Mesendoderm (in vitro differentiated cells): ENCODE measurements around the gene DCAF7.

Experiments
- DNase-seq: peaks from one replicate; pipeline ENCODE4 v3.0.0; 2013
- H2AK5ac ChIP-seq: 2 replicates; pipeline ENCODE4 v1.6.1; 2013; ENCODE audit warnings: low read length, inconsistent platforms
- H2BK120ac ChIP-seq: 2 replicates; pipeline ENCODE4 v1.6.1; 2013; ENCODE audit warnings: low read depth, mild to moderate bottlenecking, low read length, moderate library complexity, mixed read lengths
- H2BK15ac ChIP-seq: replicated peaks from 2 replicates; pipeline ENCODE4 v1.6.1; 2013; ENCODE audit warnings: low read depth, mild to moderate bottlenecking, moderate library complexity
- H2BK5ac ChIP-seq: 2 replicates; pipeline ENCODE4 v1.6.1; 2013; ENCODE audit warnings: low read length, inconsistent platforms
- H3K18ac ChIP-seq: 2 replicates; pipeline ENCODE4 v1.6.1; 2013; ENCODE audit warnings: mild to moderate bottlenecking, low read length, mixed read lengths
- H3K23ac ChIP-seq: one replicate; pipeline ENCODE4 v1.6.1; 2013; ENCODE audit warnings: low read length
- H3K27ac ChIP-seq: 2 replicates; pipeline ENCODE4 v1.5.1; 2013; ENCODE audit warnings: low read depth, mild to moderate bottlenecking, inconsistent platforms, low read length, moderate library complexity
- H3K27me3 ChIP-seq: 2 replicates; pipeline ENCODE4 v1.6.1; 2013; ENCODE audit warnings: low read length, control low read depth, mild to moderate bottlenecking, inconsistent platforms; ENCODE audit not compliant: insufficient read depth, poor library complexity
- H3K36me3 ChIP-seq: 2 replicates; pipeline ENCODE4 v1.6.1; 2013; ENCODE audit warnings: low read length, inconsistent platforms; ENCODE audit not compliant: control insufficient read depth, insufficient read depth
- H3K4ac ChIP-seq: one replicate; pipeline ENCODE4 v1.6.1; 2013; ENCODE audit warnings: low read depth, mild to moderate bottlenecking, low read length, moderate library complexity
- H3K4me1 ChIP-seq: 2 replicates; pipeline ENCODE4 v1.6.1; 2013; ENCODE audit warnings: low read depth, low read length, inconsistent platforms; ENCODE audit not compliant: control insufficient read depth
- H3K4me2 ChIP-seq: 2 replicates; pipeline ENCODE4 v1.6.1; 2013; ENCODE audit warnings: low read length
- H3K4me3 ChIP-seq: 2 replicates; pipeline ENCODE4 v1.5.1; 2013; ENCODE audit warnings: mild to moderate bottlenecking, low read length
- H3K56ac ChIP-seq: one replicate; pipeline ENCODE4 v1.6.1; 2013; ENCODE audit warnings: low read length
- H3K79me1 ChIP-seq: 2 replicates; pipeline ENCODE4 v1.6.1; 2013; ENCODE audit warnings: low read length, inconsistent platforms
- H3K79me2 ChIP-seq: 2 replicates; pipeline ENCODE4 v1.6.1; 2013; ENCODE audit warnings: mild to moderate bottlenecking, low read length; ENCODE audit not compliant: control insufficient read depth, insufficient read depth
- H3K9ac ChIP-seq: 2 replicates; pipeline ENCODE4 v1.6.1; 2013; ENCODE audit warnings: low read length, inconsistent platforms
- H4K5ac ChIP-seq: one replicate; pipeline ENCODE4 v1.6.1; 2013; ENCODE audit warnings: low read length
- H4K8ac ChIP-seq: one replicate; pipeline ENCODE4 v1.6.1; 2013; ENCODE audit warnings: low read depth, mild to moderate bottlenecking, control low read depth, low read length, moderate library complexity
- WGBS: extraction: QIAGEN DNeasy Blood & Tissue Kit; methylation state at CpG from one replicate; pipeline ENCODE4 v1.1.7; 2013; ENCODE audit warnings: low lambda C conversion rate, missing lambda C conversion rate; ENCODE audit not compliant: insufficient coverage; ENCODE audit errors: extremely low coverage; 5-methylcytosine and 5-hydroxymethylcytosine counted together

Gene DCAF7

DNA sequence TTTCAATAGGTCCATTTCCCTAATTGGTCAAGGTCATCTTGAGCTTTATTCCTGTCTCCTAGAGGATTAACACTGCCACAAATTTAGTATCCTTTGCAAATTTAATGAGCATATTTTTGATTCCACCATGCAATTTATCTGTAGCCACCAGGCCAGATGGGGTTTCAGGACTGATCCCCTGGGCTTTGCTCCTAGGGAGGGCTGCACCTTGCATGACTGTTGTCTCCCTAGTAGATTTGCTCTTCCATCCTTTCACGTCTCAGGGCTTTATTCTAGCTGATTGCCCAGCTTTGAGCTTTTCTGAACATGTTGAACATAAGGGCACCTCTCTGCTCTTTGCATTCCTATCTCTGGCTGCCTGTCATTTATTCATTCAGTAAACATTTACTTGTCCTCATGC is 34.9 kb upstream of the DCAF7 start:
- H3K27me3 ChIP-seq, result no peaks in the 10 kb centered on the region
- H3K56ac ChIP-seq, result no peak overlapping the region
- H2BK120ac ChIP-seq, result no peak overlapping the region
- no peak overlapping the region for H2AK5ac ChIP-seq
- H3K79me1 ChIP-seq, result no peaks in the 10 kb centered on the region
- no peak overlapping the region for H3K27ac ChIP-seq
- H3K18ac ChIP-seq, result no peak overlapping the region
- no peak overlapping the region for H3K4me2 ChIP-seq
- H3K4me1 ChIP-seq, result no peaks in the 10 kb centered on the region
- no peak overlapping the region for H2BK5ac ChIP-seq
- no peak overlapping the region for H4K5ac ChIP-seq
- no peak overlapping the region for H3K4ac ChIP-seq
- H3K79me2 ChIP-seq, result no peaks in the 10 kb centered on the region
- H4K8ac ChIP-seq, result no peak overlapping the region
- no peak overlapping the region for H3K9ac ChIP-seq
- no peak overlapping the region for H3K4me3 ChIP-seq
- H3K36me3 ChIP-seq, result no peaks in the 10 kb centered on the region
- WGBS, result no CpG with 5 or more reads among the region's 1 CpG
- H3K23ac ChIP-seq, result no peak overlapping the region
- H2BK15ac ChIP-seq, result no peak overlapping the region
- no peak for DNase-seq

DNA sequence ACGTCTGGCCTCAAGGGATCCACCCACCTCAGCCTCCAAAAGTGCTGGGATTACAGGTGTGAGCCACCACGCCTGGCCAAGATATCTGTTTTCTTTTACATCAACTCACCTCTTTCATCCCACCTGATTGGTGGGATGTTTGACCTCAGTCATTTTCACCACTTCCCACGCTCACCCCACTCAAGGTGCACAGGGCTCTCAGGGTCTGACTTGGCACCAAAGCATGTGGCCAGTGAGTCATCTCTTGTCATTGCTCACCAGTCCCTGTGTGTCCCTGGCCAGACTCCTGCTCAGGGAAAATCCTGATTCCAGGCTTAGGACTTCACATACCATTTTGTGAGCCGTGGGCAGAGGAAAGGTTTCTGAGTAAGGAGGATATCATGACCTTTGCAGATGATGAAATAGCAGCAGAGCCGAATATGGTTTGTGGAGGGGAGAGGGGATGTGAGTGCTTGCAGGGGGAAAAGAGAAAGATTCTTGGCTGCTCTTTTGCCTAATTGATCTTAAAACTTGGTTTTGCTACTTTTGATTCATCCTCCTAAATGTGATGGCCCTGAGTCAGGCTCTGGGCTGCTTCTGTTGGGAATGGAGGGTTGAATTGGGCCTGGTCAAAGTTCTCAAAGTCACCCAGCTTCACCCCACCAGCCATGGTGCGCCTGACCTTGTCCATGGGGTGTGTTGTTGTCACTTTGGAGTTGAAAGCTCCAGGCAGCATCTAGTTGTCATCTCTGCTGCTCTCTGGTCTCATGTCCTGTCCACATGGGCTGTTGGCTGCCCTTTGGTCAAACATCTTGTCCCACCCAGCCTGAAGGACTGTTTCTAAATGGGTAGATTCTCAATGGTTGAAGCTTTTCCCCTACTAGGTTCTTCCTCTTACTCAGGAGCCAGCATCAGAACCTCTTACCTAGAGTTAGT is 33.1 kb upstream of the DCAF7 start:
- H3K79me2 ChIP-seq, result no peaks in the 10 kb centered on the region
- H2BK5ac ChIP-seq, result no peak overlapping the region
- no peak overlapping the region for H4K8ac ChIP-seq
- H2BK15ac ChIP-seq, result no peak overlapping the region
- no peak overlapping the region for H3K4me2 ChIP-seq
- no peak overlapping the region for H2AK5ac ChIP-seq
- no peak overlapping the region for H3K56ac ChIP-seq
- no peak overlapping the region for H3K4ac ChIP-seq
- H3K9ac ChIP-seq, result no peak overlapping the region
- peak; percentile 41 for DNase-seq
- H3K18ac ChIP-seq, result no peak overlapping the region
- no peaks in the 10 kb centered on the region for H3K36me3 ChIP-seq
- no peak overlapping the region for H3K4me3 ChIP-seq
- no peak overlapping the region for H3K27ac ChIP-seq
- H2BK120ac ChIP-seq, result no peak overlapping the region
- WGBS, result no CpG with 5 or more reads among the region's 6 CpGs
- H4K5ac ChIP-seq, result no peak overlapping the region
- no peaks in the 10 kb centered on the region for H3K4me1 ChIP-seq
- H3K23ac ChIP-seq, result no peak overlapping the region
- no peaks in the 10 kb centered on the region for H3K27me3 ChIP-seq
- no peaks in the 10 kb centered on the region for H3K79me1 ChIP-seq

DNA sequence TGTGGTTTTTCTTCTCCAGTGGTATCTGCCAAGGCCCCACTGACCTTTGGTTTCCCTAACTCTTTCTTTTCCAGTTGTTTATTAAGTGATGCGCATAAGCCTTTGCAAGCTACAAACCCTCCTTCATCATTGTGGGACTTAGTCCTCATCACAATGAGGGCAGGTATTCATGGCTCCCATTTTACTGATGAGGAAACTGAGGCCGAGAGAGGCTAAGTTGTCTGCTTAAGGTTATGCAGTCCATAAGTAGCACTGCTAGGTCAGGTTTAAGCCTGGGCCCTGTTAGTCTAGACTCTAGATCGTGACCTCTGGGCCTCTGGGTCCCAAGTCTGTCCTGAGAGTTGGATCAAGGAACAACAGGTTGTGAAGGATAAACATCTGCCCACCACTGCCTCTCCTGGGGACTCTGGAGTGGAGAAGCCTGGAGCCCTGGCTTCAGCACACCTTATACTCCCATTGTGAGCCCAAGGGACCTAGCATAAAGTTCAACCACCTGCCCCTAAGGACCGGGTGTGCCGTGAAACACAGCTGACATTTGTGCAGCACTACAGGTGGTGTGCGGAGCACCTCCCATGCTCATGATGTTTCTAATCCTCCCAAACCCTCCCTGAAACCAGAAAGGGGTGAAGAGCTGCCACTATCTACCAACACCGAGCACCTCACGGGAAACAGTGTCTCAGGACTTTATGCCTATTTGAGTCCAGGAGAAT is 32.3 kb upstream of the DCAF7 start:
- Histone ChIP-seq H3K56ac (no peak overlapping the region), H3K23ac (no peak overlapping the region), H3K4me1 (no peaks in the 10 kb centered on the region), H3K27me3 (no peaks in the 10 kb centered on the region), H2AK5ac (no peak overlapping the region), H3K36me3 (no peaks in the 10 kb centered on the region), H4K5ac (no peak overlapping the region), H3K4me3 (no peak overlapping the region), H2BK5ac (no peak overlapping the region), H3K18ac (no peak overlapping the region), H2BK15ac (no peak overlapping the region), H3K27ac (no peak overlapping the region), H3K79me1 (no peaks in the 10 kb centered on the region), H4K8ac (no peak overlapping the region), H3K4ac (no peak overlapping the region), H2BK120ac (no peak overlapping the region), H3K9ac (no peak overlapping the region), H3K4me2 (no peak overlapping the region), H3K79me2 (no peaks in the 10 kb centered on the region)
- DNase-seq, result no peak
- WGBS, result no CpG with 5 or more reads among the region's 8 CpGs

DNA sequence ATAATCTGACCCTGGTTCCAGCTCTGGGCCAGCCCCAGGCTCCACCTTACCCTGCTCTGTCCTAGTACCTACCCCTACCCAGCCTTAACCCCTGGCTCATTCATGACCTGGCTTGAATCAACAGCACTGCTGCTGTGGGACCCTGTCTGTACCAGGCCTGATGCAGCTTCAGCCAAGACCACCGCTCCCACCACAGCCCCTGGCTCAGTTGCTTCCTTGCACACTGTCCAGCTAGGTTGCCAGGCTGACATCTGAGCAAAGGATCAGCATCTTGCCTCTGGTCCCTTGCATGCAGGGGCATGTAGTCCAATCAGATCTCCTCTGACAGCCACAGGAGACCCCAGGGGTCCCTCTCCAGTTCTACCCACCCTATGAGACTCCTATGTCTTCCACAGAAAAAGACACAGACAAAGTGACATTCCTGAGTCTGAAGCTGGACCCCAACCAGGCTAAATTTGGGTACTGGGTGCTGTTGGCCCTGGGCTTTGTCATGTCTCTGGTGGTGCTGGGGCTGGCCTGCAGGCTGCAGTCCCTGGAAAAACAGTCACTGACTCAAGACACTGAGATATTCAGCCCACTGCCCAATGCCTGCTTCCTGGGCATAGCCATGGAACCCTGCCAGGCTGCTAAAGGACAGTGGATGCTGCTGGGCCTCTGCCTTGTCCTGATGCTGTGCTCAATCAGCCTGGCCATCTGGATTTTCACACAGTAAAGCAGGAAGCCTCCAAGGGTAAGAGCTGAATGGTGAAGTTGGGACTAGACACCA is 31.0 kb upstream of the DCAF7 start:
- DNase-seq, result no peak
- no peak overlapping the region for H3K23ac ChIP-seq
- H3K4me3 ChIP-seq, result no peak overlapping the region
- no peak overlapping the region for H3K9ac ChIP-seq
- H3K79me1 ChIP-seq, result no peaks in the 10 kb centered on the region
- no peak overlapping the region for H3K18ac ChIP-seq
- no peaks in the 10 kb centered on the region for H3K27me3 ChIP-seq
- H3K4ac ChIP-seq, result no peak overlapping the region
- no peak overlapping the region for H3K4me2 ChIP-seq
- H2BK5ac ChIP-seq, result no peak overlapping the region
- no peak overlapping the region for H4K8ac ChIP-seq
- no peak overlapping the region for H3K27ac ChIP-seq
- no peak overlapping the region for H4K5ac ChIP-seq
- H3K56ac ChIP-seq, result no peak overlapping the region
- no peaks in the 10 kb centered on the region for H3K36me3 ChIP-seq
- H3K79me2 ChIP-seq, result no peaks in the 10 kb centered on the region
- H3K4me1 ChIP-seq, result peaks cover 4% of the 10 kb centered on the region
- H2AK5ac ChIP-seq, result no peak overlapping the region
- no CpG with 5 or more reads among the region's 1 CpG for WGBS
- no peak overlapping the region for H2BK120ac ChIP-seq
- H2BK15ac ChIP-seq, result no peak overlapping the region

DNA sequence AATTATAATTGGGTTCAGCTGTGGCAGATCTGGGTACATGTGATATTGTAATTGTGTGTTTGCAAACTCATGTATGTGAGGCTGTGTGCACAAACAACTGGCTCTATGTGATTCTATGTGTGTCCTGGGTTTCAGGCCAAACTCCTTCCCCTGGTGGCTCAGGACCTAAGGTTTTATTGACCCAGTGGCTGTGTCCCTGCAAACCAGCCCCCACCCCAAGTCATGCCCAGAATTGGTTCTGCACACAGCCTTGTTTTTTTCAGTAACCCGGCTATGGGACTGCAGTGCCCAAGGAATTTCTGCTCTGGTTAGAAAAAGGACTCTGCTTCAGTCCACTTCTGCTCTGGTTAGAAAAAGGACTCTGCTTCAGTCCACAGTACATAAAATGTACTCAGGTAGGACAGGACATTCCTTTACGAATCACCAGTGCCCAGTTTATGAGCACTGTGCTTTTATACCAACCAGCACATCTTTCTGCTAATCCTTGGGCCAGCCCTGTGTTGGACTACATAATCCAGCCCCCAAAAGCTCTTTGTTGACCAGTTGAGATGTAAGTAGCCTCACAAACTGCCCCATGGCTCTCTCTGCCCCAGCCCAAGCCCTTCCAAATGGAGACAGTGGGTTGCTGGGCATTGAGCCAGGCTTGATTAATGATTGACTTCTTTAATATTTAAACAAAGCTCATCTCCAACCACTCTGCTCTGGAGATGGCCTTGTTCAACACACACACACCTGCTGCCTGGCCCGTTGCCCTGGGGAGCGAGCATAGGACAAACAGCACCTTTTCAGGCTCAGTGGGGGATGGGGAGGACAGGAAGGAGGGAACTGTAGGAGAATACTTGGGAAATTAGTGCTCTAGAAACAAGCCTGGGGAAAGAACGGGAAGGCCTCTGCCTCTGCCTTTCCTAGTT is 30.1 kb upstream of the DCAF7 start:
- H3K23ac ChIP-seq, result no peak overlapping the region
- H4K5ac ChIP-seq, result no peak overlapping the region
- H3K4me2 ChIP-seq, result no peak overlapping the region
- H4K8ac ChIP-seq, result no peak overlapping the region
- no peak overlapping the region for H2BK5ac ChIP-seq
- H3K4me1 ChIP-seq, result peaks cover 4% of the 10 kb centered on the region
- DNase-seq, result no peak
- no peaks in the 10 kb centered on the region for H3K27me3 ChIP-seq
- no peaks in the 10 kb centered on the region for H3K79me1 ChIP-seq
- H3K18ac ChIP-seq, result no peak overlapping the region
- H3K4ac ChIP-seq, result no peak overlapping the region
- H3K27ac ChIP-seq, result no peak overlapping the region
- H2BK120ac ChIP-seq, result no peak overlapping the region
- no CpG with 5 or more reads among the region's 5 CpGs for WGBS
- H3K36me3 ChIP-seq, result no peaks in the 10 kb centered on the region
- H3K79me2 ChIP-seq, result no peaks in the 10 kb centered on the region
- no peak overlapping the region for H3K56ac ChIP-seq
- no peak overlapping the region for H3K4me3 ChIP-seq
- no peak overlapping the region for H2AK5ac ChIP-seq
- H2BK15ac ChIP-seq, result no peak overlapping the region
- H3K9ac ChIP-seq, result no peak overlapping the region
